ENCODE results near the gene PDYN.

DNA sequence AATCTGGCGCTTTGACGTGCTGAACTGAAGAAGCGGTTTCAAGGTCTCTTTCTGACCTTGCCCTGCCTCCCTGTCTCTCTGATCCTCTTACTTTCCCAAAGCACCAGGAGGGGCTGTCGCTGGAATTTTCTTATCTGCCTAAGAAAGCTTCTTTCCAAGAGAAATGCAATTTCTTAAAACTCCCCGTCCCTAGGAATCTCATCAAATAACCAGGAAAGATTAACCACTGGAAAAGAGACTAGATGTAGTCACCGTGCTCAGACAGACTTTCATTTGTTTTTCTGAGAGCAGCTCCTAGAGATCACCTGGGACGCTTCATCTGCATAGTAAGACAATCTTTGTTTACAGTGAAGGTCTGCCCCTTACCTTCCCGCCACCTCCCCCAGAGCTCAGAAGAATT, 38.6 kb downstream of the PDYN start:
- TF ChIP-seq, protein P1, sequence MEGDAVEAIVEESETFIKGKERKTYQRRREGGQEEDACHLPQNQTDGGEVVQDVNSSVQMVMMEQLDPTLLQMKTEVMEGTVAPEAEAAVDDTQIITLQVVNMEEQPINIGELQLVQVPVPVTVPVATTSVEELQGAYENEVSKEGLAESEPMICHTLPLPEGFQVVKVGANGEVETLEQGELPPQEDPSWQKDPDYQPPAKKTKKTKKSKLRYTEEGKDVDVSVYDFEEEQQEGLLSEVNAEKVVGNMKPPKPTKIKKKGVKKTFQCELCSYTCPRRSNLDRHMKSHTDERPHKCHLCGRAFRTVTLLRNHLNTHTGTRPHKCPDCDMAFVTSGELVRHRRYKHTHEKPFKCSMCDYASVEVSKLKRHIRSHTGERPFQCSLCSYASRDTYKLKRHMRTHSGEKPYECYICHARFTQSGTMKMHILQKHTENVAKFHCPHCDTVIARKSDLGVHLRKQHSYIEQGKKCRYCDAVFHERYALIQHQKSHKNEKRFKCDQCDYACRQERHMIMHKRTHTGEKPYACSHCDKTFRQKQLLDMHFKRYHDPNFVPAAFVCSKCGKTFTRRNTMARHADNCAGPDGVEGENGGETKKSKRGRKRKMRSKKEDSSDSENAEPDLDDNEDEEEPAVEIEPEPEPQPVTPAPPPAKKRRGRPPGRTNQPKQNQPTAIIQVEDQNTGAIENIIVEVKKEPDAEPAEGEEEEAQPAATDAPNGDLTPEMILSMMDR (IDR thresholded peaks at IDR 0.05), result no peak
- TF ChIP-seq POLR2A (IDR thresholded peaks at IDR 0.05; ENCODE audit: low read depth), result no peak

All from esophagus muscularis mucosa (tissue), 3 donors.